ENCODE measurements around the gene EHBP1L1. TPM values are rescaled to one million over a fixed set of nuclear protein-coding genes. Genes with fewer than 3 reads are reported as not detected.
A peak's percentile ranks its signal among the peaks of the same experiment; 100 is the strongest.

Gene EHBP1L1
- polyA plus RNA-seq, 1 donor (not counting 4 experiments of a cell fraction or from before 2014, with no cell fraction given): 10.4 TPM

- TF ChIP-seq EZH2 (IDR thresholded peaks at IDR 0.05; ENCODE audit: low read length) (no peak), CTCF (optimal IDR thresholded peaks at IDR 0.05 in 1 of 3, IDR thresholded peaks at IDR 0.05 in 1 of 3, conservative IDR thresholded peaks at IDR 0.05 in 1 of 3; ENCODE audit: extremely low read depth in 1 of 3, insufficient read depth in 2 of 3, low read length in 3 of 3) (no peak)
- Histone ChIP-seq H3K79me2 (ENCODE audit: control insufficient read depth, insufficient read depth, low read length) (no peaks in the 10 kb centered on the region), H3K4me1 (ENCODE audit: control insufficient read depth, extremely low read depth, insufficient read depth, low read length) (peaks cover 50% of the 10 kb centered on the region), H2AFZ (ENCODE audit: control insufficient read depth, low read length) (no peak overlapping the region), H3K27me3 (ENCODE audit: control insufficient read depth, extremely low read depth, insufficient read depth, low read length) (no peaks in the 10 kb centered on the region), H3K9me1 (ENCODE audit: control insufficient read depth, extremely low read depth, insufficient read depth, low read length) (peaks cover 2% of the 10 kb centered on the region), H3K4me3 (ENCODE audit: control insufficient read depth in 2 of 3, extremely low read depth in 1 of 3, insufficient read depth in 2 of 3, low read depth in 1 of 3, low read length in 3 of 3) (no peak overlapping the region), H3K9ac (ENCODE audit: control insufficient read depth, extremely low read depth, insufficient read depth, low read length) (no peak overlapping the region), H3K27ac (ENCODE audit: control insufficient read depth, insufficient read depth, low read length) (peak overlapping the region; percentile 29), H4K20me1 (ENCODE audit: control insufficient read depth, extremely low read depth, insufficient read depth, low read length) (no peaks in the 10 kb centered on the region), H3K4me2 (ENCODE audit: control insufficient read depth, extremely low read depth, insufficient read depth, low read depth, low read length) (peak overlapping the region; percentile 55), H3K36me3 (ENCODE audit: control insufficient read depth in 2 of 2, extremely low read depth in 1 of 2, insufficient read depth in 2 of 2, low read length in 2 of 2) (no peaks in the 10 kb centered on the region), H3K9me3 (ENCODE audit: control insufficient read depth, low read depth, low read length) (no peaks in the 10 kb centered on the region)
- no peak for FAIRE-seq
- dilution Hi-C loops (cut with MboI; ENCODE audit: extremely low pct_ligation_motif_present, low sequenced_read_pairs): no loop called here
- no peak for DNase-seq (ENCODE audit: low read depth, low spot score)
Measured at GRCh38 chr11:65560555-65561418, 15.1 kb upstream of the EHBP1L1 start.

- TF ChIP-seq CTCF (optimal IDR thresholded peaks at IDR 0.05 in 1 of 3, IDR thresholded peaks at IDR 0.05 in 1 of 3, conservative IDR thresholded peaks at IDR 0.05 in 1 of 3; ENCODE audit: extremely low read depth in 1 of 3, insufficient read depth in 2 of 3, low read length in 3 of 3) (no peak), EZH2 (IDR thresholded peaks at IDR 0.05; ENCODE audit: low read length) (no peak)
- Histone ChIP-seq H3K27ac (ENCODE audit: control insufficient read depth, insufficient read depth, low read length) (no peak overlapping the region), H3K9me3 (ENCODE audit: control insufficient read depth, low read depth, low read length) (no peaks in the 10 kb centered on the region), H4K20me1 (ENCODE audit: control insufficient read depth, extremely low read depth, insufficient read depth, low read length) (no peaks in the 10 kb centered on the region), H3K9me1 (ENCODE audit: control insufficient read depth, extremely low read depth, insufficient read depth, low read length) (peaks cover 2% of the 10 kb centered on the region), H3K27me3 (ENCODE audit: control insufficient read depth, extremely low read depth, insufficient read depth, low read length) (no peaks in the 10 kb centered on the region), H3K4me1 (ENCODE audit: control insufficient read depth, extremely low read depth, insufficient read depth, low read length) (peaks cover 47% of the 10 kb centered on the region), H3K4me3 (ENCODE audit: control insufficient read depth in 2 of 3, extremely low read depth in 1 of 3, insufficient read depth in 2 of 3, low read depth in 1 of 3, low read length in 3 of 3) (no peak overlapping the region), H3K36me3 (ENCODE audit: control insufficient read depth in 2 of 2, extremely low read depth in 1 of 2, insufficient read depth in 2 of 2, low read length in 2 of 2) (peaks cover 0 to 2% of the 10 kb centered on the region in 2 experiments), H3K79me2 (ENCODE audit: control insufficient read depth, insufficient read depth, low read length) (peaks cover 7% of the 10 kb centered on the region), H3K9ac (ENCODE audit: control insufficient read depth, extremely low read depth, insufficient read depth, low read length) (no peak overlapping the region), H2AFZ (ENCODE audit: control insufficient read depth, low read length) (no peak overlapping the region), H3K4me2 (ENCODE audit: control insufficient read depth, extremely low read depth, insufficient read depth, low read depth, low read length) (no peak overlapping the region)
- dilution Hi-C loops (cut with MboI; ENCODE audit: extremely low pct_ligation_motif_present, low sequenced_read_pairs): no loop called here
- FAIRE-seq (no peak), DNase-seq (ENCODE audit: low read depth, low spot score) (no peak)
Measured at GRCh38 chr11:65562020-65562419, 13.8 kb upstream of the EHBP1L1 start.
